Type B pancreatic cell (in vitro differentiated cells): ENCODE measurements around the gene DTNB. TPM values are rescaled to one million over a fixed set of nuclear protein-coding genes. Genes with fewer than 3 reads are reported as not detected.

ENCODE experiments used
- DNase-seq: peaks from one replicate; pipeline ENCODE4 v3.0.0; 2021; ENCODE audit warnings: mixed read lengths; ENCODE audit not compliant: unreplicated experiment; ENCODE audit errors: extremely low spot score
- H3K27ac Mint-ChIP-seq: 2 replicates; pipeline ENCODE4 v1.8.0; 2021; ENCODE audit warnings: mild to moderate bottlenecking, mixed read lengths
- H3K27me3 Mint-ChIP-seq: 2 replicates; pipeline ENCODE4 v1.8.0; 2021; ENCODE audit warnings: mixed read lengths
- H3K36me3 Mint-ChIP-seq: 2 replicates; pipeline ENCODE4 v1.8.0; 2021; ENCODE audit warnings: mixed read lengths
- H3K4me1 Mint-ChIP-seq: one replicate; pipeline ENCODE4 v1.8.0; 2021; ENCODE audit warnings: mixed read lengths; ENCODE audit not compliant: unreplicated experiment
- H3K4me3 Mint-ChIP-seq: 2 replicates; pipeline ENCODE4 v1.8.0; 2021; ENCODE audit warnings: mild to moderate bottlenecking, mixed read lengths
- H3K9me3 Mint-ChIP-seq: 2 replicates; pipeline ENCODE4 v1.8.0; 2021; ENCODE audit warnings: mixed read lengths
- total RNA-seq: library from RNA; stranded (reverse); gene quantifications from 2 replicates; pipeline ENCODE4 v1.2.1, GENCODE V29; 2021; ENCODE audit warnings: low replicate concordance
- TF ChIP-seq, protein P1 (sequence below): fragments of 200-600 bp; sonication (generic); conservative IDR thresholded peaks from 2 replicates; pipeline ENCODE4 v1.5.0; 2021; ENCODE audit warnings: antibody characterized with exemption, mild to moderate bottlenecking

DTNB gene
- total RNA-seq, 1 donor from 2014 or later, result 28.6 TPM

GRCh38 chr2:25682082-25682481, 8.7 kb upstream of the DTNB start:
- no peaks in the 10 kb centered on the region for H3K27me3 Mint-ChIP-seq
- no peak overlapping the region for H3K4me3 Mint-ChIP-seq
- H3K4me1 Mint-ChIP-seq, result peaks cover 4% of the 10 kb centered on the region
- TF ChIP-seq, protein P1, sequence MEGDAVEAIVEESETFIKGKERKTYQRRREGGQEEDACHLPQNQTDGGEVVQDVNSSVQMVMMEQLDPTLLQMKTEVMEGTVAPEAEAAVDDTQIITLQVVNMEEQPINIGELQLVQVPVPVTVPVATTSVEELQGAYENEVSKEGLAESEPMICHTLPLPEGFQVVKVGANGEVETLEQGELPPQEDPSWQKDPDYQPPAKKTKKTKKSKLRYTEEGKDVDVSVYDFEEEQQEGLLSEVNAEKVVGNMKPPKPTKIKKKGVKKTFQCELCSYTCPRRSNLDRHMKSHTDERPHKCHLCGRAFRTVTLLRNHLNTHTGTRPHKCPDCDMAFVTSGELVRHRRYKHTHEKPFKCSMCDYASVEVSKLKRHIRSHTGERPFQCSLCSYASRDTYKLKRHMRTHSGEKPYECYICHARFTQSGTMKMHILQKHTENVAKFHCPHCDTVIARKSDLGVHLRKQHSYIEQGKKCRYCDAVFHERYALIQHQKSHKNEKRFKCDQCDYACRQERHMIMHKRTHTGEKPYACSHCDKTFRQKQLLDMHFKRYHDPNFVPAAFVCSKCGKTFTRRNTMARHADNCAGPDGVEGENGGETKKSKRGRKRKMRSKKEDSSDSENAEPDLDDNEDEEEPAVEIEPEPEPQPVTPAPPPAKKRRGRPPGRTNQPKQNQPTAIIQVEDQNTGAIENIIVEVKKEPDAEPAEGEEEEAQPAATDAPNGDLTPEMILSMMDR, result no peak
- no peak for DNase-seq
- no peaks in the 10 kb centered on the region for H3K36me3 Mint-ChIP-seq
- no peak overlapping the region for H3K27ac Mint-ChIP-seq
- H3K9me3 Mint-ChIP-seq, result no peaks in the 10 kb centered on the region

DNA sequence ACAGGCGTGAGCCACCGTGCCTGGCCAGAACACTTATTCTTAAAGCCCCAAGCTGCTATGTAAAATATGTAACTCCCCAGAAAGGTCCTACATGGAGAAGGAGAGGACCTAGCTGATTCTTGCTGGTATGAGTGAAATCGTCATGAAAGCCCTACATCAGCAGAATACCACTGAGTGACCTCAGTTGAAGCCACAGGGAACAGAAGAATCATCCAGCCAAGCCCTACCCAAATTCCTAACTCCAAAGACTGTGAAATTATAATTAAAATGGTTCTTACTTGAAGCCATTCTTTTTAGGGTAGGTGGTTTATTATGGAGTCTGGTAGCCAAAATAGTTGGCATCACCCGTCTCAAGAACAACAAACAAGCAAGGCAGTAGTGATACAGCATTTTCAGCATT, 4.5 kb upstream of the DTNB start:
- no peak for DNase-seq
- peaks cover 13% of the 10 kb centered on the region for H3K27me3 Mint-ChIP-seq
- no peaks in the 10 kb centered on the region for H3K36me3 Mint-ChIP-seq
- no peaks in the 10 kb centered on the region for H3K4me1 Mint-ChIP-seq
- H3K27ac Mint-ChIP-seq, result no peak overlapping the region
- H3K9me3 Mint-ChIP-seq, result no peaks in the 10 kb centered on the region
- TF ChIP-seq, protein P1, result no peak
- no peak overlapping the region for H3K4me3 Mint-ChIP-seq

DNA sequence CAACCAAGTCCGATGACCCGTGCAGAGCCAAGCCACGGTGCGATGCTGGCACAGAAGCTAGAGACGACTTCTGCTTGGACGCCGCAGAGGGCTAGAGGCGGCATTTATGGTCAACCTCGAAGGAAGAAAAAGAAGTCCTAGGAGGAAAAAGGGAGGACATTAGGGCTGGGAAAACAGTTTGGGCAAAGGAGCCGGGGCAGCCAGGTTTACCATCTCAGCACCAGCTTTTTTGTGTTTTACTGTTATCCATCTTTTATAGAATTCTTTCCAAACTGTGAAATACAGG, 643 bp upstream of the DTNB start:
- DNase-seq, result no peak
- Mint-ChIP-seq H3K27me3 (peaks cover 21% of the 10 kb centered on the region), H3K27ac (peak overlapping the region; percentile 41), H3K36me3 (no peaks in the 10 kb centered on the region), H3K4me3 (peak overlapping the region; percentile 84), H3K4me1 (peaks cover 11% of the 10 kb centered on the region), H3K9me3 (no peaks in the 10 kb centered on the region)
- TF ChIP-seq, protein P1, result no peak

GRCh38 chr2:25672494-25673299, 680 bp downstream of the DTNB start:
- Mint-ChIP-seq H3K27ac (peak overlapping the region; percentile 70), H3K4me1 (peaks cover 11% of the 10 kb centered on the region), H3K27me3 (peaks cover 21% of the 10 kb centered on the region), H3K9me3 (no peaks in the 10 kb centered on the region), H3K4me3 (peak overlapping the region; percentile 91), H3K36me3 (no peaks in the 10 kb centered on the region)
- TF ChIP-seq, protein P1, result peak; percentile 12
- peak; percentile 73 for DNase-seq

DNA sequence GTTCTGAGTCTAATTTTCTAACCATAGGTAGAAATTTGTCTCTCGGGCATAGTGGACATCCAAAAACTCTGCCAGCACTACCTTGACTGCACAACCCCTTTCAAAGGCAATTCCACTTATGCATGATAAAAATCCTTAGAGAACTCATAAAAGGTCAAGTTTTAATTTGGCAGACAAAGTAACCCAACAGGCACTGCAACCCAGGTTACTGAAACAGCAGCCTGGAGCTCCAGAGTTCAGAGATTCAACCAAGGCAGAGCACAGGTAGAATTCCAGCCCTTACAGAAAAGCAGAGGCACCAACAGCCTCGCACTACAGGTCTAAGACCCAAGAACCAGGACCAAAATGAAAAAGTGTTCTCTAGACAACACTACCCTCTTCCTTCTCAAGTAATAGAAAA, 1.8 kb downstream of the DTNB start:
- H3K4me3 Mint-ChIP-seq, result peak overlapping the region; percentile 91
- peaks cover 20% of the 10 kb centered on the region for H3K27me3 Mint-ChIP-seq
- H3K4me1 Mint-ChIP-seq, result peaks cover 14% of the 10 kb centered on the region
- no peak for DNase-seq
- no peak overlapping the region for H3K27ac Mint-ChIP-seq
- H3K9me3 Mint-ChIP-seq, result no peaks in the 10 kb centered on the region
- no peaks in the 10 kb centered on the region for H3K36me3 Mint-ChIP-seq
- TF ChIP-seq, protein P1, result no peak
